Activated T-cell treated with anti-CD3 and anti-CD28 coated beads, Interleukin-2, amount 50 U/mL, for 1 hour (primary cell): Measurements from ENCODE around the gene PPM1A.

Experiments used
- DNase-seq: peaks from one replicate; pipeline ENCODE4 v3.0.0-alpha.2; 2020

The PPM1A gene

DNA sequence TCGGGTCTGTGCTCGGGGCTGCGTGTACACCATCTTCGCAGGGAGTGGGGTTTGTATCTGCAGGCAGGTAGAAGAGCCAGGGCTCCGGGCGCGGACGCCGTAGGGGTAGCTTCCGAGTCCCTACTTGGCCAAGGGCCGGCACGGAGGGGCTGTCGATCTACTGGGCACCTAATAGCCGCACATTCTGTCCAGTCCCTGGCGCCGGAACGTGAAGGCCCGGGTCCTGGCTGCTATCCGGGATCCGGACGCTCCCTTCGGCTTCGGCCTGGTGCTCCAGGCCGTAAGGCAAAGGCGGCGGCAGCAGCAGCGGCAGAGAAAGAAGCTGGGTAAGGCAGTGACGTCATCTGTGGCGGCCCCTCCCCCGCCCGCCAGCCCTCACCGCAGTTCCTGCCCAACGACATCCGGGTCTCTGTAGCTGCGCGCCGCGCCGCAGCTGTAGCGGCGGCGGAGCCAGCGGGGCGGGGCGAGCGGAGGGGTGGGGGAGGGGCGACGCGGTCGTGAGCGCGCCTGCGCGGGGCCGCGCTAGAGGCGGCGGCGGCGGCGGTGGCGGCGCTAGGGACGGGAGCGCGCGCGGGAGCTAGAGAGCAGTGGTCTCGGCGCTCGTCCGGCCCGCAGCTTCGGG, at the start of gene PPM1A:
PPM1A (plus strand) TSS at position 525 of the 622 bp plus-strand sequence. CDS start 33,483 bp downstream, outside the sequence.
- DNase-seq, result peak; percentile 97

DNA sequence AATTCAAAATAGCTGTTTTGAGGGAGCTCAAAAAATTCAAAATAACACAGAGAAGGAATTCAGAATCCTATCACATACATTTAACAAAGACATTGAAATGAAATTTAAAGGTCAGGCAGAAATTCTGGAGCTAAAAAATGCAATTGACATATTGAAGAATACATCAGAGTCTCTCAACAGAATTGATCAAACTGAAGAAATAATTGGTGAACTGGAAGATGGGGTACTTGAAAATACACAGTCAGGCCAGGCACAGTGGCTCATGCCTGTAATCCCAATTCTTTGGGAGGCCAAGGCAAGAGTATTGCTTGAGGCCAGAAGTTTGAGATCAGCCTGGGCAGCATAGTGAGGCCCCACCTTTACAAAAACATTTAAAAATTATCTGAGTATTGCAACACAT, 49.7 kb upstream of the PPM1A start:
- DNase-seq, result no peak

DNA sequence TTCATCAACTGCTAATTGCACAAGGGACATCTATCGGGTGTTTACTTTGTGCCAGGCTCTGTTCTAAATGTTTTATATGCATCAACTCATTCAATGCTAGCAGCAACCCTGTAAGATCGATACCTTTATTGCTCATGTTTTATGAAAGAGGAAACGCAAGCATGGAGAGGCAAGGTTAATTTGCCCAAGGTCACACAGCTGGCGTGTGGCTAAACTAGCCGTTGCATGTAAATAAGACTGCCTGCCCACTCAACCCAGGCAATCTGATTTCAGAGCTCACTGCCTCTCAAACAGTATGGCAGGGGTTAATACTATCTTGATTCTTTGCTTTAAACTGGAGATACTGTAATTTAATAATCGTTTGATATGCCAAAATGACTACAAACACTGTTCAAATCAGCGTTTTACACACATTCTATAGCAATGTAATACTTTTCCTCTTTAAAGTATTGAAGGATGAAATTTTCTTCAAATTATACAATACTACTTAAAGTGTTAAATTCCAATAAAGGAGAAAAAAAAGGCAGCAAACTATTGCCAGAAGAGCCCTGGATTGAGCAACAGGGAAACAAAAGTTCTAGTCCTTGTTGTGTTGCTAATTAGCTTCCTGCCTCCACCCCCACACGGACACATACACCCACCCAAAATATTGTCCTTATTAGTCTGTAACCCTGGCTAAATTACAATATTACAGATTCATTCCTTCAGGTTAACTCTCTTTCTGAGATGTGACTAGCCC, 44.7 kb upstream of the PPM1A start:
- DNase-seq, result no peak

DNA sequence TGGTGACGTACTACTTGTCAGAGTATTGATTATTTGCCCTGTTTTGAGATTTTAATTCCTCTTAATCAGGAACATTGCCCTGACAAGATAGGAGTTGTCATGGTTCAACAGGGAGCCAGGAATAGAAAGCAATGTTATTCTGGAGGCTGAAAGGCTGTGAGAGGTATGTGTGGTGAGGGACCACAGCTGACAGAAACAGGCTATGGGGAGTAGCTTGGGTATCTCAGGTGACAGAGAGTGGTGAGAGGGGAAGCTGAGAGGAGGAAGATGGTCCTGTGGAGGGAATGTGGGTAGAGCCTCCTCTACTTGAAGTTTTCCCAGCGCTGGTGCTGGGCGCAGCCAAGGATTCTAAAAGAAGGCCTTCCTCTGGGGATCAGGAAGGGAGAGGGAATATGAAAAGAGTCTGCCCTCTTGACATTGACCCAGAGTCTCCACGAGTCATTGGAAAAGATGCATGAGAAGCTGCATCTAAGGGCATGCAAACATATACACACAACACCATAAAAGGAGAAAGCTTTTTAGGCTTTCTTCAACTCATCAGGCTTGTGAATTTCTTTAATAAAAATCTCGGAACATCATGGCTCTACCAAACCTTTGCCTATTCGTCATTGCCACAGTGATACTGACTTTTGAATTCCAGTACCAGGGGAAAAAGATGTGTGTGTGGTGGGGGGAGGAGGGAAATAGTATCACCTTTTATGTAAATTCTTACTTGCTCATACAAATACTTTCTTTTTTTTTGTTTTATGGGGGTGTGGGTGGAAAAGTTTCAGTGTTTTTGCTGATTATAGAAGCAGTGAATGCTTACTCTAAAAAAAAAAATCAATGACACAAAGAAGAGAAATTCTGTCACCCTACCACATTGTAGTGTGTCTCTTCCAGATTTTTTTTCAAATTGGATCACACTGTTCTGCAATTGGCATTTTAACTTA, 43.9 kb upstream of the PPM1A start:
- no peak for DNase-seq

DNA sequence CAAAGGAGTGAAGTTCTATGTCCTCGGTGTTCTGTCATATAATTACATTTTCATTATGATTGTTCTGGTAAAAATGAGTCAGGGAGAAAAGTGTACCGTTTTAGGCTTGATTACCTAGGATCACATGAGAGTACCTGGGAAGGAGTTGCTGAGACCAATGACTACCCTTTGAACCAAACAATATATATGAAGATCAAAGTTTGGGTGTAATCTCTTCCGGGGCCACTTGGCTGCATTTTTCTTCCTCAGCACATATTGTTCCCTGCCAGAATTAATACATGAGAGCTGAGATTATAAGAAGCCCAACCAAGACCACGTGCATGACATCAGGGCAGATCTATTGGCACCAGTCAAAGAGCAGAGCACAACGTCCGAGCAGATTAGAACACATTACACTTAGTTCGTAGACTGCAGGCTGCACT, 42.8 kb upstream of the PPM1A start:
- DNase-seq, result no peak

DNA sequence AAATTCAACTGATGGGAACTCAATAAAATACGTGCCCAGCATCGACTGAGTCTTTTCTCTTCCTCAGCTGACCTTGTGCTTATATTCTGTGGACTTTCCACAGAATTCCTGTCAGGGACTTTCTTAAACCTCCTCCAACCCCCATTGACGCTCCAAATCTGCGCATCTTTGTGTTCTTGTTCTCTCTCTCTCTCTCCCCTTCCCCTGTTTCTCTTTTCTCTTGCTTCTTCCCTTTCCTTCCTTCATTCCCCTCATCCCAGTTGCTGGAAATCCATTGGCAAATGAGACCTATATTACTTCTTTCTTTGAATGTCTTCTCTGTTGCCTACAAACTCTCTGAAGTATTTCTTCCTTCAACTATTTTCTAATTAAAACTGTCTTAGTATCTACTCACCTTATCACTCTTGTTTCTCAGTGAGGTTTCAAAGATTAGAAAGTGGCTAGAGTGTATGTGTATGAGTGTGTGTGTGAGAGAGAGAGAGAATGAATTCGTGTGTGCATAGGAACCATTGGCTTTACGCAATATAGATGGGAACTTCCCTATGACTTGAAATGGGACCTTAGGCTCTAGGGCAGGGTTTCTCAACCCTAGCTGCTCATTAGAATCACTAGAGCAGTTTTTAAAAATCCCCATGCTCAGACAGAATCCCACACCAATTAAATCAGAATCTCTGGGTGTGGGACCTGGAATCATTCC, 42.0 kb upstream of the PPM1A start:
- no peak for DNase-seq

DNA sequence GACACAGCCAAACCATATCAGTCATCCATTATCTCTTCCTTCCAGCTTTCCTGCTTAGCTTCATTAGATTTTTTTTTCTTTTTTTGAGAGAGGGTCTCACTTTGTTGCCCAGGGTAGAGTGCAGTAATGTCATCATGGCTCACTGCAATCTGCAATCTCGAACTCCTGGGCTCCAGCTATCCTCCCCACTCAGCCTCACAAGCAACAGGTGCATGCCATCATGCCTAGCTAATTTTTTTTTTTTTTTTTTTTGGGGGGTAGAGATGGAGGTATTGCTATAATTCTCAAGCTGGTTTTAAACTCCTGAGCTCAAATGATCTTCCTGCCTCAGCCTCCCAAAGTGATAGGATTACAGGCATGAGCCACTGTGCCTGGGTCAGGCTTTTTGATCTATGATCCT, 38.3 kb upstream of the PPM1A start:
- no peak for DNase-seq

DNA sequence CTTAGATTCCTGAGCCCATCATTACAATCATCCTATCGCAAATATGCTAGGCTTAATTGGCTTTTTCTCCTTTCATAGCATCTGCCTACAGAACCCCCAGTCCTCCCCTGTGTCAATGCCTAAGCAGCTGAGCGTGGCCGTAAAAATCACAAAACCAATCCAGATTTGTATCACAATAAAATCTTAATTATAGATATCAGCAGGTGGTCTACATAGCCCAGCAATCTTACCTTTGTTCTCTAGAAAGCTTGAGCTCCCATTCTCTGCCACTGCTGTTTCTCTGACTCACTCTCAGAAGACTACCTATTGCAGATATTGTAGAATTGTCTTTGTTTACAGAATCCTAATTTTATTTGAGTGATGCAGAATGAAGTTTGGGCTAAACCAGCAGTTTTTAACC, 37.9 kb upstream of the PPM1A start:
- DNase-seq, result no peak

DNA sequence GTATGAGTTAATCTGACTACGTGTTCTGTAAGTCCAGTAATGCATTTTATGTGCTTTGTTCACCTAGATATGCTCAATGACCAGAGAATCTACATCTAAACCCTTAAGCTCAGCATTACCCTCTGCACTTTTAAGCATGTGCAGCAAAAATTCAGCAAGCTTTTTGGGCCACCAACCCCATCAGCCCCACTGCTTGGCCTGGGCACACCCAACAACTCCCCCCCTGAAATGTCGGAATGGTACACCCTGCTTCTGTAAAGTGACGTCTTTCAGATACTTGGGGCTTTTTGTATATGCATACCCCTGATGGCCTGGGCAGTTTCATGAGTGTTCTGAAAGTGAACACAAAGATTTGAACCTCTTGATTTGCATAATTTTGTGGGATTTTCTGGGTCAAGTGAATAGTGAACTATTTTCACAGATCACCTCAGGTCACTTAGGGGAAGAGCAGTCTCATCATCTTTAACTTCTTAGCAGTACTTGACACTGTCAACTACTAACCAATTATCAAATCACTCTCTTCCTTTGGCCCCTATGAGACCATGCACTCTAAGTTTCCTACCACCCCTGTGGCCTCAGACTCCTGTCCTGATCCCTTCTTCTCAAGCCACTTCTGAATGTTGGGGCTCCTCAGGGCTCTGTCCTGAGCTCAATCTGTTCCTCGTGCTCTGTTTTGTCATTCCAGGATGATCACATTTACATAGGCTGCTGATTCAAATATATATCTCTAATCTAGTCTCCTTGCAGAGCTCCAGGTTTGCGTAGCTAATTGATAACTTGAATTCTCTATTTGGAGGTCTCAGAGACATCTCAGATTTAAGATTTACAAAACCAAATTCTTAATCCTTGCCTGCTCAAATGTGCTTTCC, 36.3 kb upstream of the PPM1A start:
- no peak for DNase-seq

DNA sequence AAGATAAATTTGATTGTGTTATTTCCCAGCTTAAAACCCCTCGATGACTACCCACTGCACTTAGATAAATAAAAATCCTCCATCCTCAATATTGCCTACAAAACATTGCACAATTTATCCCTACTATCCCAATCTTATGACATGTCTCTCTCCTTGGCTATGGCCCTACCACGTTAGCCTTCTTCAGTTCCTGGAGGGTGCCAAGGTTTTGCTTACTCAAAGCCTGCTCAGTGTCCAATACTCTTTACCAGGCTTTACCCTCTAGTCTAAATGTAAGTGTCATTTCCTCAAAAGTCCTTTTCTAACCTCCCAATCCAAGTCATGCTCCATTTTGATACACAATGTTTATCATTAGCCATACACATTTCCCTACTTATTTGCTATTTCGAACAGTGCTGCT, 35.0 kb upstream of the PPM1A start:
- no peak for DNase-seq

DNA sequence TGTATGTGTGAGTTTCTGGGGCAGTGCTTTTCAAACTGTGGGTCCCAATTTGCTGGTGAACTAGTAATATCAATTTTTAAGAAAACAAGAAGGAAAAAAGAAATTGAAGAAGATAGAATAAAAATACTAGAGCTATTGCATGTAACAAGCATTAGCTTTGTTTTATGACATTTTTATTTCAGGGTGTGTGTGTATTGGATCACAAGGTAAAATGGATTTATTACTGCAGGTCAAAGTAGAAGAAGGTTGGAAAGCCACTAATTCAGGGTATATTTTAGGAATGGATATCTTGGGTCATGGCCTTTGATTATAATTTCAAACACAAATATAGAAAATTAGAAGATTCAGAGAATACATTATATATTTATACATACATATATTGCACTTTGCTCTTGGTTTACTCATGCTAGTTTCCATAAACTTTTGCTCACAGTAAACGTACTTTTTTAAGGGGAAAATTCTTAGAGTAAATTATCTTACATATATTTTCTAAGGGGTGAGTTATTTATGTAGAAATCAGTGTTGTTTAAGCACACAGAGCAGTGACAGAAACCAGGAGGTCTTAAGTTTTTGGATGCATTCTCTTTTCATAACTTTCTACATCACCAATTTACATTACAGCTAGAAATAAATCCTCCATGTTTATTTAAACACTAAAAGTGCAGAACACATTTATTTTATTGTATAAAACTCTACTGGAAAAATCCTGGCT, 34.5 kb upstream of the PPM1A start:
- DNase-seq, result no peak

DNA sequence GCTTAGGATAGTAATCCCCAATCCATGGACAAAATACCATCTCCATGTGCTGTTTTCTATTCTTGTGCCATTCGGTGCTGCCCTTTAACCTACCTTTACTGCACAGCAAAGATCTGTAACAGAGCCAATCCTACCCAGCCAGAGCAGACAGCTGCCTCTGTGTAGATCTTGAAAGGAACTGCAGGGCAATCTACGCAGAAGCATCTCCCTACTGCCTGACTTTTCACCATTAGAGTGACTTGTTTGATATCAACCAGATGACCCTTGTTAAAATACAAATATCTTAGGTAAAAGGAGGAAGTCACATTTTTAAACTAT, 33.9 kb upstream of the PPM1A start:
- no peak for DNase-seq

DNA sequence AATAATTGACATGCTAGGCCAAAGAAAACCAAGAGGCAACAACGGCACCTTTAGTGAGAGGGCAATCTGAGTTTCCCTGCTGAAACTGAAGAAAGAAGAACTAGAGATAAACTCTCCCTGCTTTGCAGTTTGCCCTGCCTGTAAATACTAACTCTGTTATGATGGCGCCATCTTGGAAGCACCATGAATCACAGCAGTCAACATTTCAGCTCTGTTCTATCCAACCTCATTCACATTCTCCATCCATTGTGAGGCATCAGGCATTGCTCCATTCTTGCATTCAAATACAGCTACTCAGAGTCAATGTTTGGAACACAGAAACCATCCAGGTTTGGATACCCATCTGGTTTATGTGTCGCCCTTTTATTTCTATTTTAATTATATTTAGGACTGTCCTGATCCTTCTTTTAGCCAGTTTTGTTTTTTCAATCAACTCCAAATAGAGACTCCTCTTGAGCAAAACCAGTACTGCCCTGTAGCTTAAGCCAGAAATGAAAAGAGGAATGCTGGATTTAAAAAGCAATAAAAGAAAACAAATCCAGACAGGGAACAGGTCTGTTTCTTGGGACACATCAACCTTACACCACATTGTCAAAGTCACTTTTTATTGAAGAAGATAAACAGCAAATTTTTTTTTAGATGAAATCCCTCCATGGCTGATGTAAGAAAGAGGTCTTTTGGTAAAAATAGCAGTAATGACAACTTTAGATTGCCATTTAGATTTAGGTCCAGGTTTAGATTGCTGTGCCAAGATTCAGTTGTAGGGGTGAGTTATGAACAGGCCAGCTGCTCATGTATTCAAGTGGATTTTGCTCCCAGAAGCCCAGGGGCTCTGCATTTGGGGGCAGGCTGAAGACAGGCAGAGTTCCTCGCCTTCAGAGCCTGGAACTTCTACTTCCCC, 33.3 kb upstream of the PPM1A start:
- DNase-seq, result no peak

DNA sequence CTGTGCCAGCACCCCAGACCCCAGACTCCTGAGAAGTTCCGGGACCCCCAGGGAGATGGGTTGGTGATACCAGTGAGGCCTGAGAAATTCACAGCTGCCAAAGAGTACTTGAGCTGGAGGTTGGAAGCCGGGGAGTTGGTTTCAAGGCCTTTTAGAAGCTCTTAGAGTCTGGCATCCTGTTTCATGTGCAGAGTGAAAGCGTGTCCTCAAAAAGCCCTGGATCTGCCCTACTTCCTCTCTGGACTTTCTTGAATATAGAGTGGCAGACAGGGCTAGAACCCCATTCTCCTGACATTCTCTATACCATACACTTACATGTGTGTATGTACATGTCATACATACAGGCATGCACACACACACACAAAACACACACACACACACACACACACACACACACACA, 31.3 kb upstream of the PPM1A start:
- no peak for DNase-seq

DNA sequence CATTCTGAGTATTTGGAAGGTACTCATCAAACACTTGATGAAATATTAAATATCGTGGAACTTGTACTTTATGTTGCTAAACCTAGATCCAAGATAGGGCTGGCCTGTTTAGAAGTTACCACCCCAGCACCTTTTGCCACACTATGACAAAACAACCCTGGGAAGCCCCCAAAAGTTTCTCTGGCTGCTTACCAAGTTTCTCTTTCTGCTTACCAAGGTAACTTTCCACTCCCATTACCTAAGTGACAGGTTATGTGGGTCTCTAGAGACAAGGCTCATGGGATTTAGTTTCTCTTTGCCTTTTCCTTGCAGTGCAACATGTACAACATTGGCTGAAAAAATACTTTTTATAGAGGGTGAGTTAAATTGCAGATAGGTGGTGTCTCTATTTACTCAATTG, 28.9 kb upstream of the PPM1A start:
- no peak for DNase-seq

DNA sequence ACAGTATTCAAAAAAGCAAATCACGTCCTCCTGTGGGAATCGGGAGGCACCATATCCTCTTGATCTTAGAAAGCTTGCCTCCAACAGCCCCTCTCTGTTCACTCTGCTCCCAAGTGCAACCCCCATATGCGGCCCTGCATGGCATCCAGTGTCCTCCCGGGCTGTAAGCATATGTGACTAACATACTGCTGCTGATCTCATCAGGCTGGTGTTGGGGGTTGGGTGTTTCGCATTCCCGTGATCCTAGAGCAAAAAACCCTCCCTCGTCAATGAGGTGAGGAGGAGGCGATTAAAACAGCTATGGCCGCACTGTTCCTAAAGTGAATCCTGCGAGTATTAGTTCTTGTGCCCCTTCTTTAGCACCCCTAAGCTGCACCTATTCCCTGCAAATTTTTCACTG, 28.1 kb upstream of the PPM1A start:
- DNase-seq, result no peak

DNA sequence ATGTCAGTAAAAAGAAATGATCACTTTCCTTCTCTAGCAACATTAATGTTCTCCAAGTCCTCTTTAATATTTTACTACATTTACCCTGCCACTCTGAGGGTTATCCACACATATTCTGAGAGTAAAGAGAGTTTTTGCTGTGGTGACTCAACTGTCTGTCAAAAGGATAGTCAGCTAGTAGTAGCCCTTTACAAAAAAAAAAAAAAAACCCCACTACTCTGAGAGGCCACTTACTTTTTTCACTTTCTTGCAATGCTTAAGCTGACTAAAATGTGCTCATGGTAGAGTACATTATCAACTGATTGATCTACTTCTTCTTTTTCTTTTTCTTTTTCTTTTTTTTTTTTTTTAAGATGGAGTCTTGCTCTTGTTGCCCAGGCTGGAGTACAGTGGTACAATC, 27.6 kb upstream of the PPM1A start:
- DNase-seq, result no peak

DNA sequence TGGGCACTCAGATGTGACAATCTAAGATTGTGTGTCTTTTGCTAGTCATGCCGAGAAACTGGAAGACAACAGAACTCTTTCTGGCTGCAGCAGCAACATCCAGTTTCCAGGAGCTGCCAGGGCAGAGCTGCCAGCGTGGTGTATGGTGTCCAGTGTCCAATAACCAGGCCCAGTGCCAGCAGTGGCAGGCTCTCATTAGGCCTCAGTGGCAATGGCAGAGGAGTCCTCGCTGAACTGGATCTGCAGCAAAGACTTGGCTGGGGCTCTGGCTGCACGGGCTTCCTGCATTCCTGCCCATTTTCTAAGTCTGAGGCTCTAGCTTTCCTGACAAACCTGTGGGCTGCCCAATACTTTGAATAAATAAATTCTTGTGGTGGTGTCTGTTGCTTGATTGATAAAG, 26.2 kb upstream of the PPM1A start:
- no peak for DNase-seq

DNA sequence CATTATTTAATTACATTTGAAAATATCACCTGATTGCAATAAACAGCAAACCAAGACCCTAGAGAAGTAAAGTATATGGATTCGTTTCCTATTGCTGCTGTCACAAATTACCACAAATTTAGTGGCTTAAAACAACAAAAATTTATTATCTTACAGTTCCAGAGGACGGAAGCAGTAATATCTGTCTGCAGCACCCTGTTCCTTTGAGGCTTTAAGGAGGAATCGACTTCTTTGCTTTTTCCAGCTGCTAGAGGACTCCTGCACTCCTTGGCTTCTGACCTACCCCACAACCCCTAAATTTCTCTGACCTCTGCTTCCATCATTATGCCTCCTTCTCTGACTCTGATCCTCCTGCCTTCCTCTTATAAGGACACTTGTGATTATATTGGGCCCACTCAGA, 23.8 kb upstream of the PPM1A start:
- DNase-seq, result no peak

DNA sequence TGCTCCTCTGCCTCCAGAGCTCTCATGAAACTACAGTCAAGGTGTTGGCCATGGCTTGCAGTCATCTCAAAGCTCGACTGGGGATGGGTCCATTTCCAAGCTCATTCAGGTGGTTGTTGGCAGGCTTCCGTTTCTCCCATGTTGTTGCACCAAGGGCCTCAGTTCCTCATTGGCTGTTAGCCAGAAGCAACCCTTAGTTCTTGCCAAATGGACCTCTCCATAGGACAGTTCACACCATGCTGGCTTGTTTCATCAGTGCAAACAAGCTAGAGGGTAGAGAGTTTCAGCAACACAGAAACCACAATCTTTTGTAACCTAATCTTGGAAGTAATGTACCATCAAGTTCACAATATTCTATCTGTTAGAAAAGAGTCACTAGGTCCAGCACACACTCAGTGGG, 22.7 kb upstream of the PPM1A start:
- no peak for DNase-seq

DNA sequence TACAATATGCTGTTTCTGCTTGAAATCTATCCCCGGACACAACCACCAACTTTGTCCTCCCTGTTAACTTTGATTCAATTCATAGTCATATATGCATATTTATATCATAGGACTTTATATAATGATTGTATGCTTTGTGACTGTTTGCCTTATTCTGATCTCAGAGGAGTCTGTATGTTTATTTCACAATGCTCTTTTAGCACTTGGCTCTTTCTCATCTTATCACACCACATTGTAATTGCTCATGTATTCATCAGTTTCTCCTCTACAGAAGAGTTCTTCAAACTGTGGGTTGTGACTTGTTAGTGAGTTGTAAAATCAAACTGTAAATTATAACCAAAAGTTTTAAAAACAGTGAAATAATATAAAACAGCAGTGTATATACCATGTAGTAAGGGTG, 21.7 kb upstream of the PPM1A start:
- no peak for DNase-seq
